PC-3 (cell line): ENCODE data around the gene PRR5L. TPM values are rescaled to one million over a fixed set of nuclear protein-coding genes. Genes with fewer than 3 reads are reported as not detected.

Source experiments
- ATAC-seq: fragments of 200-7000 bp; cut with Tn5 transposase; 2 replicates; pipeline ENCODE4 v1.9.1; 2020; ENCODE audit warnings: mild to moderate bottlenecking, moderate library complexity
- BruUV-seq: library from RNA; stranded (reverse); fragments of 400-500 nt; replicated peaks from 2 replicates; lab custom pipeline; 2021; lab: Mats Ljungman, UMichigan
- CTCF ChIA-PET: fragments of 300-600 bp; sonication (Branson Sonifier 250); formaldehyde crosslinking; loops from one replicate; lab custom pipeline; 2022; ENCODE audit warnings: antibody characterized with exemption; lab: Charles Lee
- POLR2A ChIA-PET: fragments of 300-600 bp; sonication (Branson Sonifier 250); formaldehyde crosslinking; loops from one replicate; lab custom pipeline; 2022; ENCODE audit warnings: antibody characterized with exemption; ENCODE audit not compliant: unreplicated experiment; lab: Charles Lee
- DNase-seq: peaks from one replicate; pipeline ENCODE4 v3.0.0-alpha.2; 2015
- H2AFZ ChIP-seq: fragments of 300-600 bp; sonication (generic); 2 replicates; pipeline ENCODE4 v1.6.0; 2016; ENCODE audit warnings: antibody characterized with exemption, low read length
- H3F3A ChIP-seq: fragments of 300-600 bp; sonication (generic); one replicate; pipeline ENCODE4 v1.6.0; 2017; ENCODE audit warnings: antibody characterized with exemption, low read length, control low read depth, mild to moderate bottlenecking; ENCODE audit not compliant: unreplicated experiment
- H3K27ac ChIP-seq: fragments of 300-600 bp; sonication (generic); 2 replicates; pipeline ENCODE4 v1.5.1; 2016; ENCODE audit warnings: mild to moderate bottlenecking, low read length
- H3K27me3 ChIP-seq: fragments of 300-600 bp; sonication (generic); 2 replicates; pipeline ENCODE4 v1.6.1; 2016; ENCODE audit warnings: low read length, mixed read lengths
- H3K36me3 ChIP-seq: fragments of 300-600 bp; sonication (generic); 2 replicates; pipeline ENCODE4 v1.6.1; 2016; ENCODE audit warnings: low read depth, mixed run types, low read length, mixed read lengths
- H3K4me1 ChIP-seq: fragments of 300-600 bp; sonication (generic); 2 replicates; pipeline ENCODE4 v1.5.1; 2016; ENCODE audit warnings: low read length; ENCODE audit not compliant: insufficient read depth
- H3K4me2 ChIP-seq: fragments of 300-600 bp; sonication (generic); 2 replicates; pipeline ENCODE4 v1.6.0; 2016; ENCODE audit warnings: low read length
- H3K4me3 ChIP-seq: fragments of 300-600 bp; sonication (generic); 2 replicates; pipeline ENCODE4 v1.5.1; 2016; ENCODE audit warnings: mild to moderate bottlenecking, low read length, mixed read lengths
- H3K79me2 ChIP-seq: fragments of 300-600 bp; sonication (generic); 2 replicates; pipeline ENCODE4 v1.6.1; 2017; ENCODE audit warnings: low read length, mixed read lengths
- H3K9ac ChIP-seq: fragments of 300-600 bp; sonication (generic); 2 replicates; pipeline ENCODE4 v1.6.0; 2016; ENCODE audit warnings: mild to moderate bottlenecking, low read length
- H3K9me2 ChIP-seq: fragments of 300-600 bp; sonication (generic); replicated peaks from 2 replicates; pipeline ENCODE4 v1.6.1; 2016; ENCODE audit warnings: mixed run types, low read length, mixed read lengths
- H3K9me3 ChIP-seq: fragments of 300-600 bp; sonication (generic); 2 replicates; pipeline ENCODE4 v1.6.1; 2016; ENCODE audit warnings: low read length, mixed read lengths
- H4K20me1 ChIP-seq: fragments of 300-600 bp; sonication (generic); 2 replicates; pipeline ENCODE4 v1.6.1; 2016; ENCODE audit warnings: low read length, mixed read lengths
- EZH2 ChIP-seq: fragments of 300-600 bp; sonication (generic); IDR thresholded peaks from one replicate; pipeline ENCODE4 v1.6.1; 2017; ENCODE audit warnings: antibody characterized with exemption, mild to moderate bottlenecking, low read length; ENCODE audit not compliant: unreplicated experiment
- EZH2phosphoT487 ChIP-seq: fragments of 300-600 bp; sonication (generic); IDR thresholded peaks from 2 replicates; pipeline ENCODE4 v1.6.1; 2018; ENCODE audit warnings: mild to moderate bottlenecking, antibody characterized with exemption, low read length, borderline replicate concordance
- intact Hi-C: fragments of 100-400 bp; cut with micrococcal nuclease; formaldehyde crosslinking; loops from 2 replicates; pipeline ENCODE4 v1.9.0; 2023
- total RNA-seq: library from RNA; depleted of rRNA; stranded (reverse); fragments of >200 nt; gene quantifications from 2 replicates; pipeline ENCODE4 v1.2.3, GENCODE V29; 2014
- TF ChIP-seq, protein P1 (sequence below): fragments of 300-600 bp; sonication (generic); conservative IDR thresholded peaks from 2 replicates; pipeline ENCODE4 v1.5.1; 2017; ENCODE audit warnings: antibody characterized with exemption, low read depth, mild to moderate bottlenecking, low read length

PRR5L gene
- total RNA-seq, 1 experiment from 2014 or later, result 4.7 TPM

DNA sequence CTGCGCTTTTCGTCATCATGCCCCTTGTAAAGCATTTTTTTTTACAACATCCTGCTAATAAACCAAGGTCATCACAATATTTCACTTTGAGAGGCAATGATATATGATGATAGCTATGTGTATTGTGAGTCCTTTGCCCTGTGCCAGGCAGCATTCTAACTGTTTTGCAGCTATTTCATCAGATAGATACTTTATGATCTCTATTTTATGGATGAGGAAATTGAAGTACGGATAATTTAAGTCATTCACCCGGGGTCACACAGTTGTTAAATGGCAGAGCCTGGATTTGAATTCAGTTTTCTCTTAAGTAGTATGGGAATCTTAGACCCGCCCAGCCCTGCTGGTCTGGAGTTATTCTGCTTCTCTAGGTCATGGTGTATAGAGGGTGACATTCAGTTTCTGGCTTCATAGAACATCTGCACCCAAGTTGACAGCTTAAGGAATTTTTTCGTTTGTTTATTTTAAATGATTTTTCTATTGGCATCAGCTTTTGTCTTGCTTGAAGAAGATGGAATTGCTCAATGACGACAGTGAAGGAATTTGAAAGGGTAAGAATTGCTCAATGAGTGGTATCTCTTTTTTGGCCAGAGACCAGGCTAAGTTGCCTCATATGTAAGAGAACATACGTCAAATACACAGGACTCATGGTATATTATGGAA, 926 bp downstream of the PRR5L start:
- intact Hi-C loops, result no loop called here
- H3K9ac ChIP-seq, result no peak overlapping the region
- no peaks in the 10 kb centered on the region; the same call in 1 of the 2 replicates for H3K36me3 ChIP-seq
- no TSS peak for BruUV-seq
- no peaks in the 10 kb centered on the region for H3K79me2 ChIP-seq
- no peaks in the 10 kb centered on the region for H3K9me3 ChIP-seq
- TF ChIP-seq, protein P1, sequence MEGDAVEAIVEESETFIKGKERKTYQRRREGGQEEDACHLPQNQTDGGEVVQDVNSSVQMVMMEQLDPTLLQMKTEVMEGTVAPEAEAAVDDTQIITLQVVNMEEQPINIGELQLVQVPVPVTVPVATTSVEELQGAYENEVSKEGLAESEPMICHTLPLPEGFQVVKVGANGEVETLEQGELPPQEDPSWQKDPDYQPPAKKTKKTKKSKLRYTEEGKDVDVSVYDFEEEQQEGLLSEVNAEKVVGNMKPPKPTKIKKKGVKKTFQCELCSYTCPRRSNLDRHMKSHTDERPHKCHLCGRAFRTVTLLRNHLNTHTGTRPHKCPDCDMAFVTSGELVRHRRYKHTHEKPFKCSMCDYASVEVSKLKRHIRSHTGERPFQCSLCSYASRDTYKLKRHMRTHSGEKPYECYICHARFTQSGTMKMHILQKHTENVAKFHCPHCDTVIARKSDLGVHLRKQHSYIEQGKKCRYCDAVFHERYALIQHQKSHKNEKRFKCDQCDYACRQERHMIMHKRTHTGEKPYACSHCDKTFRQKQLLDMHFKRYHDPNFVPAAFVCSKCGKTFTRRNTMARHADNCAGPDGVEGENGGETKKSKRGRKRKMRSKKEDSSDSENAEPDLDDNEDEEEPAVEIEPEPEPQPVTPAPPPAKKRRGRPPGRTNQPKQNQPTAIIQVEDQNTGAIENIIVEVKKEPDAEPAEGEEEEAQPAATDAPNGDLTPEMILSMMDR, result no peak
- TF ChIP-seq EZH2phosphoT487 (no peak), EZH2 (no peak)
- no peaks in the 10 kb centered on the region for H3K9me2 ChIP-seq
- no peak overlapping the region for H3K4me3 ChIP-seq
- ATAC-seq (no peak), DNase-seq (no peak)
- no peak overlapping the region for H3K27ac ChIP-seq
- H2AFZ ChIP-seq, result no peak overlapping the region
- no peaks in the 10 kb centered on the region for H3F3A ChIP-seq
- no peak overlapping the region for H3K4me2 ChIP-seq
- ChIA-PET CTCF (no interaction called here), POLR2A (no interaction called here)
- no peaks in the 10 kb centered on the region for H4K20me1 ChIP-seq
- no peaks in the 10 kb centered on the region for H3K27me3 ChIP-seq
- H3K4me1 ChIP-seq, result peaks cover 8% of the 10 kb centered on the region; the same call in 1 of the 2 replicates

DNA sequence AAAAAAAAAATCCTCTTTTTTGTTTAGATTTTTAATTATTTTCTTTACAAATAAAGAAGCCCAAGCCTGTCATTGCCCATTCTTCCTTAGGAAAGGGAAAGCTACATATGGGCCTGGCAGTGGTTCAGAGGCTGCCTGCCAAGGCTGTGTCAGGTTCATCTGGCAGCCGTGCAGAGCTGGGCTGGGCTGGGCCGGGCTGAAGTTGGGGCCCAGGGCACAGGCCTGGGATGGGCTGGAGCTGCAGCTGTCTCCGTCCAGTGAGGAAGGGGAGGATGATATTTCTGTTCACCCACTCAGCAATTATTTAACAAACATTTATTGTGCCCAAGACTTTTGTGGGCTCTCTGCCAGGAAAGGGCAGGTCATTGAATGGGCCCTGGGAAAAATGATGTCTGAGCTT, 4.6 kb downstream of the PRR5L start:
- Histone ChIP-seq H3K79me2 (no peaks in the 10 kb centered on the region), H3K4me3 (no peak overlapping the region), H2AFZ (no peak overlapping the region), H3K36me3 (no peaks in the 10 kb centered on the region), H3K27ac (no peak overlapping the region), H3K27me3 (no peaks in the 10 kb centered on the region), H3K9ac (no peak overlapping the region), H3F3A (no peaks in the 10 kb centered on the region), H3K9me2 (no peaks in the 10 kb centered on the region), H3K4me2 (no peak overlapping the region), H4K20me1 (no peaks in the 10 kb centered on the region), H3K4me1 (peaks cover 8% of the 10 kb centered on the region; the same call in 1 of the 2 replicates), H3K9me3 (no peaks in the 10 kb centered on the region)
- ATAC-seq (peak; percentile 85), DNase-seq (peak; percentile 59)
- POLR2A ChIA-PET, result no interaction called here
- no TSS peak for BruUV-seq
- no peak for TF ChIP-seq EZH2phosphoT487
- TF ChIP-seq, protein P1, result no peak
- no peak for TF ChIP-seq EZH2
- intact Hi-C loops, result no loop called here
- CTCF ChIA-PET, result interaction anchor here (0.5 to 1.2 kb wide), 5 partner anchors 8 to 446 kb away, joined by 3 to 10 read pairs (median 3); no protein-coding TSS in a partner anchor

DNA sequence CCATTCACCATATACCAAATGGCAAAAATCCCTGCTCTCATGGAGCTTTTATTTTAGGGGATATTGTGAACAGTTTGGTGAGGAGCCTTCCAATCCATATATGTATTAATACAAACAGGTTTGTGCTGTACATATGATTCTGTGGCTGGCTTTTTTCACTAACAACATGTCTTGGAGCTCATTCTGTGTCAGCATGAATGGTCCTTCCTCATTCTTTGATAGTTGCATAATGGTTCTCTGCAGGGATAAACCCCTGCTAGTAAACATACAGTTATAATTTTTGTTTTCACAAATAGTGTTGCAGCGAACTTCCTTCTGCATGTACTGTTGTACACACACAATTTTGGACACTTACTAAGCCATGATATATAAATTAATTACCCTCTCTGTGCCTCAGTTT, 8.3 kb downstream of the PRR5L start:
- Histone ChIP-seq H3K79me2 (no peaks in the 10 kb centered on the region), H3K36me3 (no peaks in the 10 kb centered on the region), H3K4me3 (no peak overlapping the region), H3K9me2 (no peaks in the 10 kb centered on the region), H4K20me1 (no peaks in the 10 kb centered on the region), H3K27ac (no peak overlapping the region), H3K9me3 (no peaks in the 10 kb centered on the region), H3F3A (no peaks in the 10 kb centered on the region), H3K4me2 (no peak overlapping the region), H3K4me1 (peaks cover 8% of the 10 kb centered on the region; the same call in 1 of the 2 replicates), H2AFZ (no peak overlapping the region), H3K9ac (no peak overlapping the region), H3K27me3 (no peaks in the 10 kb centered on the region)
- no peak for ATAC-seq
- ChIA-PET POLR2A (no interaction called here), CTCF (interaction anchor here (0.6 kb wide), 1 partner anchor 161 kb away, joined by 6 read pairs; no protein-coding TSS in a partner anchor)
- TF ChIP-seq EZH2phosphoT487 (no peak), EZH2 (no peak)
- TF ChIP-seq, protein P1, result no peak
- BruUV-seq, result no TSS peak
- DNase-seq, result no peak
- intact Hi-C loops, result no loop called here
